Measurements from ENCODE around the gene PKMYT1. TPM values are rescaled to one million over a fixed set of nuclear protein-coding genes. Genes with fewer than 3 reads are reported as not detected.

Gene PKMYT1
- total and polyA plus RNA-seq, 2 experiments from 2014 or later = 90.9 to 100 TPM

DNA sequence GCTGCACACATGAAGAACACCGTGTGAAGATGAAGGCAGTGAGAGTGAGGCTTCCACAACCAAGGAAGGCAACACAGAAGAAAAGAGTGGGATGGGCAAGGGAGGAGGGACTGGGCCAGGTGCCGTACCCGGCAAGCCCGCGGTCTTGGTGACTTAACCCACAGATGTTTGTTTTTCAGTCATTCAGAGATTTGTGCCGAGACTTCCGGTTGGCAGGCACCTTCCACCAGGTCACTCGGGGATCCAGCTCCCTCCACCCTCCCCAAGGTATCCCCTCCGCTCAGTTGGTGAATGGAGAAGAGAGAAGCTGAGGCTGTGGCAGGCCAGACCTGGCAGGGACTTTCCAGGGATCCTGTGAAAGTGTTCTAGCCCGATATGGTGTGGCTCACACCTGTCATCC, 21.0 kb downstream of the PKMYT1 start:
- Mint-ChIP-seq H3K27me3 (ENCODE audit: insufficient read depth, low read depth, poor library complexity) (peaks cover 16% of the 10 kb centered on the region), H3K4me3 (no peak overlapping the region), H3K27ac (no peak overlapping the region), H3K4me1 (peaks cover 19% of the 10 kb centered on the region), H3K36me3 (ENCODE audit: low read depth) (no peaks in the 10 kb centered on the region), H3K9me3 (no peaks in the 10 kb centered on the region)
- TF ChIP-seq ZNF114 (CRISPR knock-in tag; IDR thresholded peaks at IDR 0.05) = no peak
- no peak for DNase-seq (ENCODE audit: low spot score)
- peaks cover 20% of the 10 kb centered on the region; the same call in 1 of the 2 replicates for H3K4me1 ChIP-seq (ENCODE audit: insufficient read depth)
- H3K4me3 ChIP-seq = no peak overlapping the region
- H3K27me3 ChIP-seq (ENCODE audit: insufficient read depth) = peaks cover 14% of the 10 kb centered on the region
- no peaks in the 10 kb centered on the region for H3K36me3 ChIP-seq (ENCODE audit: insufficient read depth)
- no peak overlapping the region for H3K4me2 ChIP-seq
- no peak overlapping the region for H3K27ac ChIP-seq (ENCODE audit: low read depth)
- no peaks in the 10 kb centered on the region for H3K9me2 ChIP-seq (ENCODE audit: insufficient read depth)
- H3F3A ChIP-seq (replicated peaks; ENCODE audit: low read depth) = peaks cover 18% of the 10 kb centered on the region
- no peaks in the 10 kb centered on the region for H4K20me1 ChIP-seq (replicated peaks; ENCODE audit: insufficient read depth)
- no peak for ATAC-seq
- H3K79me2 ChIP-seq (replicated peaks; ENCODE audit: insufficient read depth) = no peaks in the 10 kb centered on the region
- no peak overlapping the region for H2AFZ ChIP-seq

DNA sequence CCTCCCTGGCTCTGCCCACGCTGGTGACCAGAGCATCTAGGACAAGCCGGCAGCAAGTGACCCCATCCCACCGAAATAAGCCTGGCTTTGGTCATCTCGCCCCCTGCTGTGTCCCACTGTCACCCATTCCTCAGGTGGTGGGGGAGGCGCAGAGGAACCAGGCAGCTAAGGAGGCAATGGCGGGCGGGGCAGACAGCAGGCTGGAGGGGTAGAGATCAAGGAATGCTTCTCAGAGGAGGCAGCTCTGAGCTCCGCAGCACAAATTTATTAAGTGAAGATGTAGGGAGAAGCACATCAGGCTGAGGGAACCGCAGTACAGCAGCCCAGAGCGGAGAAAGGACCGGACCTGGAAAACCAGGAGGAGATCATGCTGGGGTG, 23.7 kb downstream of the PKMYT1 start:
- H3K9me2 ChIP-seq (ENCODE audit: insufficient read depth) = no peaks in the 10 kb centered on the region
- H3K4me2 ChIP-seq = peak overlapping the region; percentile 72
- peaks cover 22% of the 10 kb centered on the region for H3K4me1 Mint-ChIP-seq
- H3K9me3 Mint-ChIP-seq = no peaks in the 10 kb centered on the region
- no peak overlapping the region for H3K27ac ChIP-seq (ENCODE audit: low read depth)
- H4K20me1 ChIP-seq (replicated peaks; ENCODE audit: insufficient read depth) = no peaks in the 10 kb centered on the region
- ATAC-seq = no peak
- H3K4me3 ChIP-seq = no peak overlapping the region; the same call in 1 of the 2 replicates
- H3K36me3 Mint-ChIP-seq (ENCODE audit: low read depth) = no peaks in the 10 kb centered on the region
- no peak overlapping the region for H3K27ac Mint-ChIP-seq
- H3K79me2 ChIP-seq (replicated peaks; ENCODE audit: insufficient read depth) = no peaks in the 10 kb centered on the region
- peaks cover 20% of the 10 kb centered on the region; the same call in 1 of the 2 replicates for H3K4me1 ChIP-seq (ENCODE audit: insufficient read depth)
- 0 out of 2 replicates have a peak, but pooled peaks cover 9% of the 10 kb centered on the region for H3F3A ChIP-seq (replicated peaks; ENCODE audit: low read depth)
- DNase-seq (ENCODE audit: low spot score) = no peak
- H2AFZ ChIP-seq = peak overlapping the region; percentile 76; the same call in 1 of the 2 replicates
- H3K27me3 ChIP-seq (ENCODE audit: insufficient read depth) = no peaks in the 10 kb centered on the region
- H3K27me3 Mint-ChIP-seq (ENCODE audit: insufficient read depth, low read depth, poor library complexity) = peaks cover 13% of the 10 kb centered on the region
- TF ChIP-seq STAT1 (IDR thresholded peaks at IDR 0.05; ENCODE audit: unreplicated experiment) = no peak
- TF ChIP-seq CTCF (conservative IDR thresholded peaks at IDR 0.05; ENCODE audit: low read depth in 2 of 2) = no peak
- no peak for TF ChIP-seq ZNF331 (CRISPR knock-in tag; IDR thresholded peaks at IDR 0.05; ENCODE audit: low read depth)
- no peak for TF ChIP-seq ZNF114 (CRISPR knock-in tag; IDR thresholded peaks at IDR 0.05)
- TF ChIP-seq, protein P1, sequence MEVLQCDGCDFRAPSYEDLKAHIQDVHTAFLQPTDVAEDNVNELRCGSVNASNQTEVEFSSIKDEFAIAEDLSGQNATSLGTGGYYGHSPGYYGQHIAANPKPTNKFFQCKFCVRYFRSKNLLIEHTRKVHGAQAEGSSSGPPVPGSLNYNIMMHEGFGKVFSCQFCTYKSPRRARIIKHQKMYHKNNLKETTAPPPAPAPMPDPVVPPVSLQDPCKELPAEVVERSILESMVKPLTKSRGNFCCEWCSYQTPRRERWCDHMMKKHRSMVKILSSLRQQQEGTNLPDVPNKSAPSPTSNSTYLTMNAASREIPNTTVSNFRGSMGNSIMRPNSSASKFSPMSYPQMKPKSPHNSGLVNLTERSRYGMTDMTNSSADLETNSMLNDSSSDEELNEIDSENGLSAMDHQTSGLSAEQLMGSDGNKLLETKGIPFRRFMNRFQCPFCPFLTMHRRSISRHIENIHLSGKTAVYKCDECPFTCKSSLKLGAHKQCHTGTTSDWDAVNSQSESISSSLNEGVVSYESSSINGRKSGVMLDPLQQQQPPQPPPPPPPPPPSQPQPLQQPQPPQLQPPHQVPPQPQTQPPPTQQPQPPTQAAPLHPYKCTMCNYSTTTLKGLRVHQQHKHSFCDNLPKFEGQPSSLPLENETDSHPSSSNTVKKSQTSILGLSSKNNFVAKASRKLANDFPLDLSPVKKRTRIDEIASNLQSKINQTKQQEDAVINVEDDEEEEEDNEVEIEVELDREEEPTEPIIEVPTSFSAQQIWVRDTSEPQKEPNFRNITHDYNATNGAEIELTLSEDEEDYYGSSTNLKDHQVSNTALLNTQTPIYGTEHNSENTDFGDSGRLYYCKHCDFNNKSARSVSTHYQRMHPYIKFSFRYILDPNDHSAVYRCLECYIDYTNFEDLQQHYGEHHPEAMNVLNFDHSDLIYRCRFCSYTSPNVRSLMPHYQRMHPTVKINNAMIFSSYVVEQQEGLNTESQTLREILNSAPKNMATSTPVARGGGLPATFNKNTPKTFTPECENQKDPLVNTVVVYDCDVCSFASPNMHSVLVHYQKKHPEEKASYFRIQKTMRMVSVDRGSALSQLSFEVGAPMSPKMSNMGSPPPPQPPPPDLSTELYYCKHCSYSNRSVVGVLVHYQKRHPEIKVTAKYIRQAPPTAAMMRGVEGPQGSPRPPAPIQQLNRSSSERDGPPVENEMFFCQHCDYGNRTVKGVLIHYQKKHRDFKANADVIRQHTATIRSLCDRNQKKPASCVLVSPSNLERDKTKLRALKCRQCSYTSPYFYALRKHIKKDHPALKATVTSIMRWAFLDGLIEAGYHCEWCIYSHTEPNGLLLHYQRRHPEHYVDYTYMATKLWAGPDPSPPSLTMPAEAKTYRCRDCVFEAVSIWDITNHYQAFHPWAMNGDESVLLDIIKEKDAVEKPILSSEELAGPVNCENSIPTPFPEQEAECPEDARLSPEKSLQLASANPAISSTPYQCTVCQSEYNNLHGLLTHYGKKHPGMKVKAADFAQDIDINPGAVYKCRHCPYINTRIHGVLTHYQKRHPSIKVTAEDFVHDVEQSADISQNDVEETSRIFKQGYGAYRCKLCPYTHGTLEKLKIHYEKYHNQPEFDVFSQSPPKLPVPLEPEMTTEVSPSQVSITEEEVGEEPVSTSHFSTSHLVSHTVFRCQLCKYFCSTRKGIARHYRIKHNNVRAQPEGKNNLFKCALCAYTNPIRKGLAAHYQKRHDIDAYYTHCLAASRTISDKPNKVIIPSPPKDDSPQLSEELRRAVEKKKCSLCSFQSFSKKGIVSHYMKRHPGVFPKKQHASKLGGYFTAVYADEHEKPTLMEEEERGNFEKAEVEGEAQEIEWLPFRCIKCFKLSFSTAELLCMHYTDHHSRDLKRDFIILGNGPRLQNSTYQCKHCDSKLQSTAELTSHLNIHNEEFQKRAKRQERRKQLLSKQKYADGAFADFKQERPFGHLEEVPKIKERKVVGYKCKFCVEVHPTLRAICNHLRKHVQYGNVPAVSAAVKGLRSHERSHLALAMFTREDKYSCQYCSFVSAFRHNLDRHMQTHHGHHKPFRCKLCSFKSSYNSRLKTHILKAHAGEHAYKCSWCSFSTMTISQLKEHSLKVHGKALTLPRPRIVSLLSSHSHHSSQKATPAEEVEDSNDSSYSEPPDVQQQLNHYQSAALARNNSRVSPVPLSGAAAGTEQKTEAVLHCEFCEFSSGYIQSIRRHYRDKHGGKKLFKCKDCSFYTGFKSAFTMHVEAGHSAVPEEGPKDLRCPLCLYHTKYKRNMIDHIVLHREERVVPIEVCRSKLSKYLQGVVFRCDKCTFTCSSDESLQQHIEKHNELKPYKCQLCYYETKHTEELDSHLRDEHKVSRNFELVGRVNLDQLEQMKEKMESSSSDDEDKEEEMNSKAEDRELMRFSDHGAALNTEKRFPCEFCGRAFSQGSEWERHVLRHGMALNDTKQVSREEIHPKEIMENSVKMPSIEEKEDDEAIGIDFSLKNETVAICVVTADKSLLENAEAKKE (CRISPR knock-in tag; IDR thresholded peaks at IDR 0.05) = no peak
- no peaks in the 10 kb centered on the region for H3K36me3 ChIP-seq (ENCODE audit: insufficient read depth)
- peak overlapping the region; percentile 8; the same call in 1 of the 3 replicates for H3K4me3 Mint-ChIP-seq

Data from GM23338 (cell line).